ENCODE data around the gene RFX1.
A peak's percentile ranks its signal among the peaks of the same experiment; 100 is the strongest.

RFX1 gene

GRCh38 chr19:14019100-14019499 lies 13.0 kb upstream of the RFX1 start:
- H2AFZ ChIP-seq: no peak overlapping the region
- no peak overlapping the region for H3K9ac ChIP-seq
- H3K27ac ChIP-seq: no peak overlapping the region
- no peak overlapping the region for H3K4me3 ChIP-seq (ENCODE audit: low read depth, low read length)
- TF ChIP-seq CTCF (IDR thresholded peaks at IDR 0.05): no peak
- H3K9me3 ChIP-seq (ENCODE audit: control insufficient read depth, low read length): no peaks in the 10 kb centered on the region
- H3K4me1 ChIP-seq: peaks cover 15% of the 10 kb centered on the region
- H3K36me3 ChIP-seq (ENCODE audit: control insufficient read depth, insufficient read depth, low read length): no peaks in the 10 kb centered on the region
- no peaks in the 10 kb centered on the region for H3K79me2 ChIP-seq
- H3K4me2 ChIP-seq (ENCODE audit: low read length): no peak overlapping the region
- H3K27me3 ChIP-seq (ENCODE audit: control insufficient read depth, insufficient read depth, low read length): no peaks in the 10 kb centered on the region

- Histone ChIP-seq H3K9me3 (ENCODE audit: control insufficient read depth, low read length) (no peaks in the 10 kb centered on the region), H3K27ac (no peak overlapping the region), H3K9ac (no peak overlapping the region), H3K4me1 (no peaks in the 10 kb centered on the region), H3K4me3 (ENCODE audit: low read depth, low read length) (no peak overlapping the region), H3K79me2 (no peaks in the 10 kb centered on the region), H3K27me3 (ENCODE audit: control insufficient read depth, insufficient read depth, low read length) (no peaks in the 10 kb centered on the region), H2AFZ (no peak overlapping the region), H3K4me2 (ENCODE audit: low read length) (no peak overlapping the region), H3K36me3 (ENCODE audit: control insufficient read depth, insufficient read depth, low read length) (no peaks in the 10 kb centered on the region)
- TF ChIP-seq CTCF (IDR thresholded peaks at IDR 0.05): no peak
These were observed 9.5 kb upstream of the RFX1 start for GRCh38 chr19:14015524-14016035.

- Histone ChIP-seq H3K9me3 (ENCODE audit: control insufficient read depth, low read length) (no peaks in the 10 kb centered on the region), H3K4me1 (no peaks in the 10 kb centered on the region), H3K36me3 (ENCODE audit: control insufficient read depth, insufficient read depth, low read length) (no peaks in the 10 kb centered on the region), H3K4me3 (ENCODE audit: low read depth, low read length) (no peak overlapping the region), H3K79me2 (no peaks in the 10 kb centered on the region), H3K27me3 (ENCODE audit: control insufficient read depth, insufficient read depth, low read length) (no peaks in the 10 kb centered on the region), H3K9ac (no peak overlapping the region), H2AFZ (no peak overlapping the region), H3K27ac (no peak overlapping the region), H3K4me2 (ENCODE audit: low read length) (no peak overlapping the region)
- TF ChIP-seq CTCF (IDR thresholded peaks at IDR 0.05): no peak
These were observed 6.3 kb upstream of the RFX1 start for GRCh38 chr19:14012378-14012915.

- peak overlapping the region; percentile 98 for H3K4me2 ChIP-seq (ENCODE audit: low read length)
- no peaks in the 10 kb centered on the region for H3K27me3 ChIP-seq (ENCODE audit: control insufficient read depth, insufficient read depth, low read length)
- peaks cover 29% of the 10 kb centered on the region for H3K4me1 ChIP-seq
- no peak for TF ChIP-seq CTCF (IDR thresholded peaks at IDR 0.05)
- peak overlapping the region; percentile 95 for H3K4me3 ChIP-seq (ENCODE audit: low read depth, low read length)
- no peaks in the 10 kb centered on the region for H3K9me3 ChIP-seq (ENCODE audit: control insufficient read depth, low read length)
- H3K27ac ChIP-seq: peak overlapping the region; percentile 92
- H3K79me2 ChIP-seq: no peaks in the 10 kb centered on the region
- peak overlapping the region; percentile 84 for H3K9ac ChIP-seq
- peak overlapping the region; percentile 93 for H2AFZ ChIP-seq
- no peaks in the 10 kb centered on the region for H3K36me3 ChIP-seq (ENCODE audit: control insufficient read depth, insufficient read depth, low read length)
These were observed 844 bp upstream of the RFX1 start for GRCh38 chr19:14006766-14007562.
